Gastrocnemius medialis (tissue), 4 donors: ENCODE measurements around the gene TMEM38B.

Source experiments
- POLR2A ChIP-seq, 2 donors: fragments of 450-650 bp; IDR thresholded peaks; one replicate each; pipeline ENCODE4 v1.6.1; 2017; ENCODE audit warnings: antibody characterized with exemption in 2 of 2, mild to moderate bottlenecking in 2 of 2, moderate library complexity in 2 of 2
- TF ChIP-seq, protein P1 (sequence below), 5 experiments: fragments of 450-650 bp in 3 of 5; fragments of 200-600 bp in 2 of 5; sonication (generic) in 2 of 5; IDR thresholded peaks in 4 of 5; conservative IDR thresholded peaks in 1 of 5; 1 replicate in 4 of 5; 2 replicates in 1 of 5; pipeline ENCODE4 v1.5.1; 2016 to 2019; ENCODE audit warnings: antibody characterized with exemption in 5 of 5, mild to moderate bottlenecking in 3 of 5, moderate library complexity in 3 of 5

DNA sequence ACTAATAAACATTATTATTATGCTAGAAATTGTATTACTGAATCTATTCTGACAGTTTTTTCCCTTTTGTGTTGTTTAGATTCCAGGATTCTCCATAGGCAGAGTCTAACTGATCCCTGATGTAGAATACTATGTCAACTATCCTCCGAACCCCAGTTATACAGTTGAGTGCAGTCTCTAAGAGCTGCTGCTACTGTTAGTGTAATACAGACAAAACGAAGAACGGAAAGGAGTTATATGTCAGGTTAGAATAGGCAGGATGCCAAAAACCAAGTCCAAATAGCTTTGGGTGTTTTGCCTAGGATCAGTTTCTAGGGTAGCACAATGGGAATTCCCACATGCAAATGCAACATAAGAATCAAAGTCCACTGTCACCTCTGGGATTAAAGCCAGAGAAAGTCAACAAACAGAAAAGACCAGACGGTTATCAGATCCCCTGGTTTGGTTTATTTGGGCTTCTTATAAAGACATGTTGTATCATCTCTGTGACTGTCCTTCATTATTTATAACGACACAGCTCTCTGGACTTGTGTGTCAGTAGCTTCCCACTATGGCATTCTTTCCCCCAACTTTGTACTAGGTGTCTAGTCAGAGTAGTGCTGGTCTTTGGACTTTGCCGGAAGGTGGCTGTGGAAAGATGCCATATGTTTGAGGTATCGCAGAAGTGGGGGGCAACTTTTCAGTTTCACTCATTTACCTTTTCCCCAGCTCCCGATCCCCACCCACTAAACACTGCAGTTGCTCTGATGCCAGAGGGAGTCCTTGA, 14.9 kb upstream of the TMEM38B start:
- TF ChIP-seq, protein P1, sequence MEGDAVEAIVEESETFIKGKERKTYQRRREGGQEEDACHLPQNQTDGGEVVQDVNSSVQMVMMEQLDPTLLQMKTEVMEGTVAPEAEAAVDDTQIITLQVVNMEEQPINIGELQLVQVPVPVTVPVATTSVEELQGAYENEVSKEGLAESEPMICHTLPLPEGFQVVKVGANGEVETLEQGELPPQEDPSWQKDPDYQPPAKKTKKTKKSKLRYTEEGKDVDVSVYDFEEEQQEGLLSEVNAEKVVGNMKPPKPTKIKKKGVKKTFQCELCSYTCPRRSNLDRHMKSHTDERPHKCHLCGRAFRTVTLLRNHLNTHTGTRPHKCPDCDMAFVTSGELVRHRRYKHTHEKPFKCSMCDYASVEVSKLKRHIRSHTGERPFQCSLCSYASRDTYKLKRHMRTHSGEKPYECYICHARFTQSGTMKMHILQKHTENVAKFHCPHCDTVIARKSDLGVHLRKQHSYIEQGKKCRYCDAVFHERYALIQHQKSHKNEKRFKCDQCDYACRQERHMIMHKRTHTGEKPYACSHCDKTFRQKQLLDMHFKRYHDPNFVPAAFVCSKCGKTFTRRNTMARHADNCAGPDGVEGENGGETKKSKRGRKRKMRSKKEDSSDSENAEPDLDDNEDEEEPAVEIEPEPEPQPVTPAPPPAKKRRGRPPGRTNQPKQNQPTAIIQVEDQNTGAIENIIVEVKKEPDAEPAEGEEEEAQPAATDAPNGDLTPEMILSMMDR (IDR thresholded peaks at IDR 0.05 in 4 of 5, conservative IDR thresholded peaks at IDR 0.05 in 1 of 5) = no peak
- no peak for TF ChIP-seq POLR2A (IDR thresholded peaks at IDR 0.05)
